Measurements from ENCODE around the gene ADAMTSL3. TPM values are rescaled to one million over a fixed set of nuclear protein-coding genes. Genes with fewer than 3 reads are reported as not detected.

ADAMTSL3 gene
- total and polyA plus RNA-seq, 9 donors, result 26.2 to 63.2 (median 40.8) TPM

GRCh38 chr15:83887961-83888360, 234.0 kb downstream of the ADAMTSL3 start:
- no peaks in the 10 kb centered on the region for H3K9me3 ChIP-seq (replicated peaks; ENCODE audit: control insufficient read depth, low read depth, low read length)
- H3K27me3 ChIP-seq (ENCODE audit: control insufficient read depth, insufficient read depth, low read length), result no peaks in the 10 kb centered on the region
- DNase-seq, result no peak
- H3K4me3 ChIP-seq (ENCODE audit: low read length), result no peak overlapping the region
- WGBS (ENCODE audit: insufficient coverage), result no CpG with 5 or more reads among the region's 2 CpGs
- peaks cover 5% of the 10 kb centered on the region for H3K4me1 ChIP-seq (ENCODE audit: control insufficient read depth, insufficient read depth, low read length)
- peaks cover 2% of the 10 kb centered on the region for H3K36me3 ChIP-seq (ENCODE audit: control insufficient read depth, insufficient read depth, low read length)
- H3K27ac ChIP-seq (ENCODE audit: low read length), result no peak overlapping the region

- H3K27me3 ChIP-seq (ENCODE audit: control insufficient read depth, insufficient read depth, low read length), result no peaks in the 10 kb centered on the region
- no peak for DNase-seq
- no peak overlapping the region for H3K4me3 ChIP-seq (ENCODE audit: low read length)
- no CpG with 5 or more reads among the region's 3 CpGs for WGBS (ENCODE audit: insufficient coverage)
- no peaks in the 10 kb centered on the region for H3K9me3 ChIP-seq (replicated peaks; ENCODE audit: control insufficient read depth, low read depth, low read length)
- H3K4me1 ChIP-seq (ENCODE audit: control insufficient read depth, insufficient read depth, low read length), result peaks cover 5% of the 10 kb centered on the region
- H3K27ac ChIP-seq (ENCODE audit: low read length), result peak overlapping the region; percentile 82
- peaks cover 4% of the 10 kb centered on the region for H3K36me3 ChIP-seq (ENCODE audit: control insufficient read depth, insufficient read depth, low read length)
Measured at GRCh38 chr15:83889995-83890394, 236.1 kb downstream of the ADAMTSL3 start.

- Histone ChIP-seq H3K27me3 (ENCODE audit: control insufficient read depth, insufficient read depth, low read length) (no peaks in the 10 kb centered on the region), H3K9me3 (replicated peaks; ENCODE audit: control insufficient read depth, low read depth, low read length) (no peaks in the 10 kb centered on the region), H3K36me3 (ENCODE audit: control insufficient read depth, insufficient read depth, low read length) (peaks cover 4% of the 10 kb centered on the region), H3K27ac (ENCODE audit: low read length) (peak overlapping the region; percentile 82), H3K4me3 (ENCODE audit: low read length) (no peak overlapping the region), H3K4me1 (ENCODE audit: control insufficient read depth, insufficient read depth, low read length) (peaks cover 5% of the 10 kb centered on the region)
- peak; percentile 96 for DNase-seq
- no CpG with 5 or more reads among the region's 1 CpG for WGBS (ENCODE audit: insufficient coverage)
Measured at GRCh38 chr15:83890587-83890986, 236.7 kb downstream of the ADAMTSL3 start.

- Histone ChIP-seq H3K4me1 (ENCODE audit: control insufficient read depth, insufficient read depth, low read length) (peaks cover 5% of the 10 kb centered on the region), H3K4me3 (ENCODE audit: low read length) (no peak overlapping the region), H3K27ac (ENCODE audit: low read length) (no peak overlapping the region), H3K9me3 (replicated peaks; ENCODE audit: control insufficient read depth, low read depth, low read length) (no peaks in the 10 kb centered on the region), H3K36me3 (ENCODE audit: control insufficient read depth, insufficient read depth, low read length) (peaks cover 4% of the 10 kb centered on the region), H3K27me3 (ENCODE audit: control insufficient read depth, insufficient read depth, low read length) (no peaks in the 10 kb centered on the region)
- no peak for DNase-seq
- 100% methylated on average over 3 of the region's 4 CpGs for WGBS (ENCODE audit: insufficient coverage)
Measured at GRCh38 chr15:83892498-83892897, 238.6 kb downstream of the ADAMTSL3 start.

- WGBS (ENCODE audit: insufficient coverage), result 94% methylated on average over 2 of the region's 3 CpGs
- DNase-seq, result no peak
- Histone ChIP-seq H3K9me3 (replicated peaks; ENCODE audit: control insufficient read depth, low read depth, low read length) (no peaks in the 10 kb centered on the region), H3K27ac (ENCODE audit: low read length) (no peak overlapping the region), H3K36me3 (ENCODE audit: control insufficient read depth, insufficient read depth, low read length) (peaks cover 2% of the 10 kb centered on the region), H3K27me3 (ENCODE audit: control insufficient read depth, insufficient read depth, low read length) (no peaks in the 10 kb centered on the region), H3K4me1 (ENCODE audit: control insufficient read depth, insufficient read depth, low read length) (peaks cover 5% of the 10 kb centered on the region), H3K4me3 (ENCODE audit: low read length) (no peak overlapping the region)
Measured at GRCh38 chr15:83893308-83893707, 239.4 kb downstream of the ADAMTSL3 start.

- no CpG with 5 or more reads among the region's 2 CpGs for WGBS (ENCODE audit: insufficient coverage)
- Histone ChIP-seq H3K4me1 (ENCODE audit: control insufficient read depth, insufficient read depth, low read length) (no peaks in the 10 kb centered on the region), H3K9me3 (replicated peaks; ENCODE audit: control insufficient read depth, low read depth, low read length) (no peaks in the 10 kb centered on the region), H3K36me3 (ENCODE audit: control insufficient read depth, insufficient read depth, low read length) (peaks cover 8% of the 10 kb centered on the region), H3K27me3 (ENCODE audit: control insufficient read depth, insufficient read depth, low read length) (no peaks in the 10 kb centered on the region), H3K27ac (ENCODE audit: low read length) (no peak overlapping the region), H3K4me3 (ENCODE audit: low read length) (no peak overlapping the region)
- no peak for DNase-seq
Measured at GRCh38 chr15:83897037-83897436, 243.1 kb downstream of the ADAMTSL3 start.

- Histone ChIP-seq H3K9me3 (replicated peaks; ENCODE audit: control insufficient read depth, low read depth, low read length) (no peaks in the 10 kb centered on the region), H3K36me3 (ENCODE audit: control insufficient read depth, insufficient read depth, low read length) (peaks cover 8% of the 10 kb centered on the region), H3K4me3 (ENCODE audit: low read length) (no peak overlapping the region), H3K4me1 (ENCODE audit: control insufficient read depth, insufficient read depth, low read length) (no peaks in the 10 kb centered on the region), H3K27ac (ENCODE audit: low read length) (no peak overlapping the region), H3K27me3 (ENCODE audit: control insufficient read depth, insufficient read depth, low read length) (no peaks in the 10 kb centered on the region)
- WGBS (ENCODE audit: insufficient coverage), result no CpG with 5 or more reads among the region's 2 CpGs
- DNase-seq, result peak; percentile 75
Measured at GRCh38 chr15:83898361-83898760, 244.4 kb downstream of the ADAMTSL3 start.

GRCh38 chr15:83899670-83900069, 245.7 kb downstream of the ADAMTSL3 start:
- no CpG with 5 or more reads among the region's 2 CpGs for whole genome bisulfite sequencing (ENCODE audit: insufficient coverage)

GRCh38 chr15:83904107-83905040, 250.5 kb downstream of the ADAMTSL3 start:
- Histone ChIP-seq H3K4me1 (ENCODE audit: control insufficient read depth, insufficient read depth, low read length) (peaks cover 9% of the 10 kb centered on the region), H3K27ac (ENCODE audit: low read length) (peak overlapping the region; percentile 78), H3K36me3 (ENCODE audit: control insufficient read depth, insufficient read depth, low read length) (peaks cover 8% of the 10 kb centered on the region), H3K4me3 (ENCODE audit: low read length) (no peak overlapping the region), H3K9me3 (replicated peaks; ENCODE audit: control insufficient read depth, low read depth, low read length) (peaks cover 7% of the 10 kb centered on the region), H3K27me3 (ENCODE audit: control insufficient read depth, insufficient read depth, low read length) (no peaks in the 10 kb centered on the region)
- peak; percentile 98 for DNase-seq
- 6% methylated on average over 2 of the region's 11 CpGs for WGBS (ENCODE audit: insufficient coverage)

More at GRCh38 chr15:83899670-83900069, 245.7 kb downstream of the ADAMTSL3 start:
- no peaks in the 10 kb centered on the region for H3K9me3 ChIP-seq (replicated peaks; ENCODE audit: control insufficient read depth, low read depth, low read length)
- no peaks in the 10 kb centered on the region for H3K27me3 ChIP-seq (ENCODE audit: control insufficient read depth, insufficient read depth, low read length)
- H3K27ac ChIP-seq (ENCODE audit: low read length), result peak overlapping the region; percentile 43
- peaks cover 6% of the 10 kb centered on the region for H3K36me3 ChIP-seq (ENCODE audit: control insufficient read depth, insufficient read depth, low read length)
- H3K4me3 ChIP-seq (ENCODE audit: low read length), result no peak overlapping the region
- H3K4me1 ChIP-seq (ENCODE audit: control insufficient read depth, insufficient read depth, low read length), result peaks cover 6% of the 10 kb centered on the region
- peak; percentile 95 for DNase-seq

GRCh38 chr15:83905556-83906273, 251.8 kb downstream of the ADAMTSL3 start:
- H3K36me3 ChIP-seq (ENCODE audit: control insufficient read depth, insufficient read depth, low read length), result peaks cover 6% of the 10 kb centered on the region
- peak overlapping the region; percentile 16 for H3K27ac ChIP-seq (ENCODE audit: low read length)
- H3K27me3 ChIP-seq (ENCODE audit: control insufficient read depth, insufficient read depth, low read length), result no peaks in the 10 kb centered on the region
- H3K9me3 ChIP-seq (replicated peaks; ENCODE audit: control insufficient read depth, low read depth, low read length), result peaks cover 7% of the 10 kb centered on the region
- peaks cover 9% of the 10 kb centered on the region for H3K4me1 ChIP-seq (ENCODE audit: control insufficient read depth, insufficient read depth, low read length)
- no peak overlapping the region for H3K4me3 ChIP-seq (ENCODE audit: low read length)
- peak; percentile 84 for DNase-seq
- no CpG with 5 or more reads among the region's 5 CpGs for WGBS (ENCODE audit: insufficient coverage)

Measured in muscle of leg (tissue), 11 donors.